SW 1271 (cell line): ENCODE results near the gene CALCOCO2.
"Not testable (repeated sequence)": the region's sequence is repeated elsewhere in the genome, so short reads cannot be mapped to it uniquely, and the experiment has no call there.

ENCODE experiments used
- DNase-seq, 2 experiments: peaks; one replicate each; lab custom pipeline; 2025; lab: John Stamatoyannopoulos, UW

CALCOCO2 gene

GRCh38 chr17:48830840-48831548, at the start of gene CALCOCO2:
CALCOCO2 (plus strand) TSS chr17:48831035; CDS start chr17:48841708, 10,673 bp downstream.
- DNase-seq, result peak; percentile 85 to 91

DNA sequence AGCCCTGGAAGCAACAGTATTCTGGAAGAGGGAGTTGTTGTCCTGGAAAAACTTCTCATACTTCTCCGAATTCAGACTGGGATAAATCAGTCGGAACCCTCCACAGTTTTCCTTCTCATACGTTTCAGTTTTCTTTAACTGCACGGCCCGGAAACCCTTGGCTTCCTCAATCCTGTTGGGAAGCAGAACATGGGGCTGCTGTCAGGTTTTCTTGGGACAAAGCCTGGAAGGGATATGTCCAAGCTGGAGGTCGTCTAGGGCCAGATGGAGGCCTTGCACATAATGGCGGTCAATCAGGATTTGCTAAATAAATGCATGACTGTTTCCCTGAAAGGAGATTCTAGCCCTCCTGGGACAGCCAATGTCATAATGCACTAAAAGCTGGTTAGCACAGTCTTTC, 43.0 kb upstream of the CALCOCO2 start:
- no peak for DNase-seq

GRCh38 chr17:48790607-48791127, 40.2 kb upstream of the CALCOCO2 start:
- no peak for DNase-seq

DNA sequence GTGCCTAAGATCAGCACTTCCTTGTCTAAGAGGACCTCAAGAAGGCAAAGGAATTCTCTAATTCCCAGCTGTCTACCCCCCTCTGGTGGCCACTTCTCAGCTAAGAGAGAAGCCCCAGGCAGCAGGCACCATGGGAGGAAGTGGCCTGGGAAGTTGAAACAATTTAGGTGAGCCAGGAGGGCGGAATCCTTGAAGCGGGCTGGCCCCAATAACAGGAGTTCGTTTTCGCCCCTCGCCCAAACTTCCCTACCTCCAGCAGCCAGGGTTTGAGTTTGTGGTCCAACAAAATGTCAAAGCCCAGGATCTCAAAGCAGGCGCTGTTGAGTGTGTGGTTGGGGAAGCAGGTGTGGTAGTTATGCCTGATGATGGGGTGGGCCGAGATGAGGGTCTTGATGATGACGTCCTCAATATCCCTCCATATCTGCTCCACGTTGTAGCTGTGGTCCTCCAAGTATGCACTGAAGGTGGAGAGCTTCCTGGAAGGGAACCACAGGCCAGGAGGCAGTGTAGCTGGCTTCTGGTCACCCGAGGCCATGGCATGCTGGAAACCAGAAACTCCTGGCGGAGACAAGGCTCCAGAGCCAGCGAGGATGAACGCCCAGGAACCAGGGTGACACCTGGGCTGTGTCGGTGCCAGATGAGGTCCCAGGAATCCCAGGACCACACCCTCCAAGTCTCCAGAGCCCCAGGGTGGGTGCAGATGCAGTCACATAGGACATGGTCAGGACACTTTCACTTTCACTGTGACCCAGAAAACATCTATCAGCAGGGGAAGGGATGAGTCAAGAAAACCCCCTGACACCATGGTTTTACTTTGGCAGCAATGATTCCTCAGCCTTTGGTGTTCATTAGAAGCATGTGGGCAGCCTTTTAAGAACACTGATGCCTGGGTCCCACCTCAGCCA, 39.5 kb upstream of the CALCOCO2 start:
- DNase-seq, result peak; percentile 68 to 72

GRCh38 chr17:48792033-48792798, 38.6 kb upstream of the CALCOCO2 start:
- DNase-seq, result no peak

DNA sequence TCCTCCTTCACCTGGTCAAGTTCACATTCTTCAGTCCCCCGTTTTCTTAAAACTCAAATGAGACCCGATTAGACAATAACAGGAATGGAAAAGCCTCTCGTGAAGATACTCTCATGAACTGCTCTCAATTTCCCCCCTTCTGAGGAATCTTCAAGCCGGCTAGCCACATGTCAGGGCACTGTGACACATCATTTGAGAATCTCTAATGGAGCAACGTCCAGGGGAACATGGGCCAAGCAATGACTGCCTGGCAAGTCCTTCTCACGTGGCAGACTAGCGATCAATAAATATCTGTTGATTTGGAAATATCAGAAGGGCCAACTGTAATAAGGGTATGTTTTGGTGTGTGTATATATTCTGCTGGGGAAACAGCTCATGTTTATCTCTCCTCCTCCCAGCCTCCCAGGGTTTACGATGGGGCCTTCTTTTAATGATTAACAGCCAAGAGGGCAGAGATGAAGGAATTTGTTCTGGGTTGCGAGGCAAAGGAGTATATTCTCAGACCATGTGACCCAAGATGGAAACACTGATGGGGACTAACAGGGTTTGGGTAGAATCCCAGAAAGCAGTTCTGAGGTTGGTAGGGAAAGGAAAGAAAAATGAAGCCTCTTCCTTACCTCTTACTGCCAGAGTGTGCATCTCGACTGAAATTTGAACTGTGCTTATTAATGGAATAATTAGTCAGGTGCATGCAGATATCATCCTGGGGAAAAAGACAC, 35.2 kb upstream of the CALCOCO2 start:
- DNase-seq, result no peak

- DNase-seq, result not testable (repeated sequence)
These were observed 34.7 kb upstream of the CALCOCO2 start for GRCh38 chr17:48796163-48796522.

- DNase-seq, result no peak
These were observed 31.6 kb upstream of the CALCOCO2 start for GRCh38 chr17:48799069-48799723.

DNA sequence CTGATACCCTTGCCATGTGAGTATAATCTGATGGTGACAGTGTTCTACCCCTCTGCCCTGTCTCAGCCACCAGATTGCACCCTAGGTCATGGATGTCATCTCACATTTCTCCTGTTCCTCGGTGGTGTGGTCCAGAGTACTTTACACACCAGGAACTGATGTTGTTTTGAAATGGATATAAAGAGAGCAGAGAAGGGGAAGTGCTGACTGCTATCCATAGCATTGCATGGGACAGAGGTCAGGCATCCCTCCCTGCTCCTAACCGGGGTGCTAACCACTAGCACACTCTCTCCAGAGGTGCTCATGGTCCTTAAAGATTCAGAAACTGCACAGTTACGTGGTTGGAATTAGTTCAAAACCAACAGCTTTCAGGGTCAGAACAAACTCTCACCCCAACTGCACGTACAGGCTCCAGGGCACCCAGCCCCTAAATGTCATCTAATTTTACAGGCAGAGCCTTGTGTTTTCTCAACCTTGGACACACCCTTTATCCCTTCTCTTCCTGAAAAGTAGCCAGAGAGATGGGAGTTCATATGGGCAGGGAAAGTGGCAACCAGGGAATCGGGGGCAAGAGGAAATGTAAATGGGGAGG, 30.1 kb upstream of the CALCOCO2 start:
- DNase-seq, result no peak

DNA sequence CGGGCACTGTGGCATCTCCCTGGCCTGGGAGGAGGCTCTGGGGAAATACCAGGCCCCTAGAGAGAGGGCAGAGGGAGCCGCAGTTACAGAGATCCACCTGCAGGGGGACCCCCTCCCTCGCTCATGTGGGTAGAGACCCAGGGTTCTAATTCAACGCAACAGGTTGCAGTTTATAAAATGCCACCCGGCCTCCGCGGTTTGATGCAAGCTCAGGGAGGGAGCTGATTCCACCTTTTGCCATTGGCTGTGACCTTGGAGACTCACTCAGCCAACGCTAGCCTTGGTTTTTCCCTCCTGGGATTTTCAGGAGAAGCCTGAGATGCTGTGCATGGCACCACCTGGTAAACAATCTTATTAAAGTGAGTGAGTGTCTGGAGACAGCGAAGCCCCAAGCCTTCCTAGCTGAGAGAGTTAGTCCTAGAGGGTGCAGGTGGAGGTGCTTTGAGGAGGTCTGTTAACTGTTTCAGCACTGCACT, 25.9 kb upstream of the CALCOCO2 start:
- peak in 1 of 2 experiments; percentile 48 for DNase-seq

DNA sequence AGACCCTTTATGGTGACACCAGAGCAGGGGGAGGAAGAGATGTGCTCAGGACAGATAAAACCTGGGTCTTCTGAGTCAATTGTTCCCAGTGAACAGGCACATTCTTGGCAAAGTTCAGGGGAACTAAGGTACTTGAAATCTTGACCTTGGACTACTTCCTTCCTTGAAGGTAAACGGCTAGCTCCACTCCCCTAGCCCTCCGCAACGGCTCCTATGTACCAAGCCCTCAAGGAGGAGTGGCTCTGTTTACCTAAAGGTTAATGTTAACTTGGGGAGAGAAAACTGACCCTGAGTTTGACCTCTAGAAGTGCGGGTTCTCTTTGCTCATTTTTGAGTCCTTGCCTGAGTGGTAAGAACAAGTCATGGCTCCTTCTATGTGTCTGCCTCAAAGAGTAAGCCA, 21.7 kb upstream of the CALCOCO2 start:
- no peak for DNase-seq

GRCh38 chr17:48812001-48812400, 18.8 kb upstream of the CALCOCO2 start:
- DNase-seq, result no peak

DNA sequence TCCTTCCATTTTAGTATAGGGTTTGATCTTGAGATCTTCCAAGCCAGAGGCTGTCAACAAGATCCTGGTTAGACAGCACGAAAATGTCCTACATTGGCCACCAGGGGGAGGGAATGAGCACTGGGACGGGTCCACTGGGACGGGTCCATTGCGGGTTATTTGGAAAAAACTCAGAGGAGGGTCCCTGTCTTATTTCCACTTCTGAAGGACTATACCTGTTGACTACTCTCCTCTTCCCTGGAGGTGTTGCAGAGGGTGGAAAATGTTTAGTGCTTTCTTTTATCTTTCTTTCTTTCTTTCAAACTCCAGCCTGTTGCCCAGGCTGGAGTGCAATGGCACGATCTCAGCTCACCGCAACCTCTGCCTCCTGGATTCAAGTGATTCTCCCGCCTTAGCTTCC, 16.3 kb upstream of the CALCOCO2 start:
- DNase-seq, result peak in 1 of 2 experiments; percentile 42

DNA sequence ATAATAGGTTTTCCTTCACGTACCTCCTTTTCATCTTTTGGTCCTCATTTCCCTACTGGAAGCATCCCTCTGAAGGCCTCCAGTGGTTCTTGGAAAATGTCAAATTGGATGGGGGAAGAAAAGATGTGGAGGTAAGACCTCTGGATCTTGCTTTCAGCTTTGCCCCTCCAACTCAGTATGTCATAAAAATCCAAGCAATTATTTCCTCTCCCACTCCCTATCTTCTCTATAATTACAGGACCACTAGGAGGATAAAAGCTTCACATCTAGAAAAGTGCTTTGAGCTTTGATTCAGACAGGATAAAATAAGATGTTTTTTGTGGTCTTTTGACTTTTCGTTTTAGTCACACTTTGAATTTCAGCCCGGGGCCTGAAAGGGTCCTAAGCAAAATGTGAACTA, 15.5 kb upstream of the CALCOCO2 start:
- no peak for DNase-seq

DNA sequence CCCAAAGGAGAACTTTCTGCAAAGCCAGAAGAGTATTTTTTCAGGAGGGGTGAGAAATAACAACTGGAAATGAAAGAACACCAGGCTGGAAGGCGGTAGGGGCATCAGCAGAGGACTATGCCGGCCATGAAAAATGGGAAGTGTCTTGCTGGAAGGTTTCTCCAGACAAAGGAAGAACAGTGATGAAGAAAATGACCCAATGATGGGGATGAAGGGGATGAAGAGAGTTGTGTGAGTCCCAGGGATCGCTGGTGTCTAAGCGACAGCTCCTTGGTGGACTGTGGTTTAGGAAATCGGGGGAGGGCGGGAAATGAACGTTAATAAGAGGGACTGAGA, 14.4 kb upstream of the CALCOCO2 start:
- DNase-seq, result no peak

DNA sequence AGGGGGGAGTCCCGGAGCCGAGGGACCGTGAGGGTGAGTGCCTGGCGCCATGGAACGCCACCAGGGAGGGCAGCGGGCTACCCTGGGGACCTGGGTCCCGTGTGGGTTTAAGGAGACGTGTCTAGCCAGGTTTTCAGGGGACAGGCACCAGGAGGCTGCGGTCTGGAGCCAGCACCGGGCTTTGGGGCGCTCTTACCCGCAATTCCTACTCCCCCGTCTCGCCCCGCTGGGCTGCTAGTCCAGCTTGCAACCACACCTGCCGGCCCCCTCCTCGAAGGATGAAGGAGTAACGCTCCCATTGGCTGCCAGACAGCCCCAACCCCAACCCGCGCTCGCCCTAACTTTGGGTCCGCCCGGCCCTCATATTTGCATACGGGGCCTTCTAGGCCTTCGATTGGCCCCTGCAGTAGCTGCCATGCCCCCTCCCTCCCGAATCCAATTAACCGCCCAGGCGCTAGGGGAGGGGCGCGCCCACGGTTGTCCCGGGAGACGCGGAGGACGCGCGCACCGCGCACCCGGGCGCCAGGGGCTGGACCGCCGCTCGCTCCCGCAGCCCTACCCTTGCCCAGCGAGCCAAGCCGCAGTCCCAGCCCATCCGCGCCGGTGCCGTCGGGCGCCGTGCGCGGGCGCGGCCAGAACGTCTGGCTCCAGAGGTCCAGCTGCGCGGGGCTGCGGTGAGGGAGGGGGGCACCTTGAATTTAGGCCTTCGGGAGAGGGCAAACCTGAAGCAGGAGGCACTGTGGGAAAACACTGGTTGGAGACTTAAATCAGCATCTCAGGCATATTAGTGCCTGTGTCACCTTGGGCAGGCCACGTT, 13.9 kb upstream of the CALCOCO2 start, which contains the start of gene TTLL6:
TTLL6 (minus strand) TSS at position 456 of the 817 bp plus-strand sequence; CDS start at position 299, 157 bp downstream.
- DNase-seq, result no peak

GRCh38 chr17:48818361-48818841, 12.4 kb upstream of the CALCOCO2 start:
- DNase-seq, result no peak

GRCh38 chr17:48819466-48819865, 11.4 kb upstream of the CALCOCO2 start:
- no peak for DNase-seq

- not testable (repeated sequence) for DNase-seq
These were observed 9.9 kb upstream of the CALCOCO2 start for GRCh38 chr17:48820936-48821335.
